ENCODE results near the gene URB2. TPM values are rescaled to one million over a fixed set of nuclear protein-coding genes. Genes with fewer than 3 reads are reported as not detected.
A peak's percentile ranks its signal among the peaks of the same experiment; 100 is the strongest.

Gene URB2
- total RNA-seq, 1 experiment from 2014 or later, result 11.1 TPM

DNA sequence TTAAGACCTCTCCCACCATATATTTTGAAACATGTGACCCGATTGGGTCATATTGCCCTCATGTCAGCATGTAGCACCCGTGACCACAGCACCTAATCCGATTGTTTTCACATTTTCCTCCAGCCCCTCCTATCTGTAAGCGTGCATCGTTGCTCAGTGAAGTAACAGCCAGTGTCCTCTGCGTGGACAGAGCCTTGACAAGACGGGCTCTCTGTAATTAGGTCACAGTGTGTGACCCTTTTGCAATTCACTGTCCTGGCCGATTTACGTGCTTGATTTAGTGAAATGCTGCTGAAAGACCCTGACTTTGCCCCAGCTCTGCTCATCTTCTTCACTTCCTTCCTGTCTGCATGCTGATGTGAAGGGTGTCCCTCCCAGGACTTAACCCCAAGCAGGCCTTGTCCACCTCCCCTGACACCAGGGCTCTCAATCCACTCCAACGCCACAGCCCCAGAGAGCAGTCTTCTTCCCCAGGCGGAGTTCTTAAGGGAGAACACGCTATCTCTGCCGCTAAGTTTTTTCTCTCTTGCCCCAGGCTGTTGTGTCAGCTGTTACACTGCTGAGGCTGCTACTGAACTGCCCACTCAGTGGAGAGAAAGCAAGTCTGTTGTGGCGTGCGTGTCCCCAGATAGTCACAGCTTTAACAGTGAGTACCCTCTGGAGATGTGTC lies 19.4 kb downstream of the URB2 start:
- no peak for DNase-seq (ENCODE audit: low read depth)

DNA sequence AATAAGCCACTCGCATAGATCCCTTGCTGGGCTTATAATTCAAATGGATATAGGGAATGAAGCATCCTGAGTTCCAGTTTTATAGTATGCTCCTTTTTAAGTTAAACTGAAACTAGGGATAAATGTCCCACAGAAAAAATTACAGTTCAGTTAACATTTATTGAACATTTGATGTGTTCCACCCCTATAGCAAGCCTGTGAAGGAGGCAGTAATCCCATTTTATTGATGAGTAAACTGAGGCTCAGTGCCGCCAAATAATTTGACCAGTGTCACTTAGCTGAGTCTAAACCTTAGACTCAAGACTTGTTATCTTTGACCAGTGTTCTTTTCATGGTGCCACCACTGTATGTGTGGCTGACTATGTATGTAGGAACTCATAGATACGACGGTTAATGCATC lies 22.4 kb downstream of the URB2 start:
- DNase-seq (ENCODE audit: low read depth), result no peak

DNA sequence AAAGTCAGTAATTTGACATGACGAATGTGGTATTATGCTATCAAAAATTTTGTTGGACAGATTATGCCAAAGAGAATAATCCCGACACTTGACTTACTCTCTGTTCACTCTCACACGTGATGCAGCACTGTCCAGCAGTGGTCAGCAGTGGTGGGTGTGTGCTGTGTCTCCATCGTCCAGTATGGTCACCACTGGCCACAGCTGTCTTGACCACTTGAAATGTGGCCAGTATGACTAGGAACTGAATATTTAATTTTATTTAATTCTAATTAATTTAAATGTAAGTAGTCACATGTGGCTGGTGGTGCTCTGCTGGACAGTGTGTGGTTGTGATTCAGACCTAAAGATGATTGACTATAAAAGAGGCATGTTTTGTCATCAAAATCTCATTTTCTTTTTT lies 24.0 kb downstream of the URB2 start:
- no peak for DNase-seq (ENCODE audit: low read depth)

DNA sequence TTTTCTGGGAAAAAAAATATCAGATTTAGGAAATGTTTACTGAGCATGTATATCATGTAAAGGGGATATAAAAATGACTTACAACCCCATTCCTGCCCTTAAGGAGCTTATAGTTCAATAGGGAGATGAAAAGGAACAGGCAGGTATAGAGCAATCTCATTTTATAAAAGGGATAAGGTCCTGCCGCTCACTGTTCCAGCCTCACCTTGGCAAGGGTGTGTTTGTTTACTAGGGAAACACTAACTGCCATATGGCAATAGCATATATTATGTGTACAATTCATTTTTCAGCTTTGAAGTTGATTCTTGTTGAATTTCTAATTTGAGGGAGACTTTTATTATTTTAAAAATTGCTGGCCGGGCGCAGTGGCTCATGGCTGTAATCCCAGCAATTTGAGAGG lies 25.5 kb downstream of the URB2 start:
- DNase-seq (ENCODE audit: low read depth), result no peak

DNA sequence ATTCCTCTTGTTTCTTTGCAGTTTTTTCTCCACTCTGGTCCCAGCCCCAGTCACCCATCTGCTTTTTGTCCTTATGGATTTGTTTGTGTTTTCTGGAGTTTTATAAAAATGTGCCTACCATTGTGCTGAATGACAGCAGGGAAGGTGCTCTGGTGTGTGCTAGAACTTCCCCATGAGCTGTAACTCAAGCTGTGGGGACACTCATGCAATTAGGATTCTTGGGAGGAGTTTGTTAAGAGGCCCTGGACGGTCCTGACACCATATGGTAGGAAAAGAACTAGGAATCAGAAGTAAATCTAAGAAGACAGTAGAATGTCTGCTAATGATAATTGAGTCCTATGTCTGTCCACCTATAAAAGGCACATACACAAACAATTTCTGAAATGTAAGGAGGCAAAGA lies 27.4 kb downstream of the URB2 start:
- no peak for DNase-seq (ENCODE audit: low read depth)

DNA sequence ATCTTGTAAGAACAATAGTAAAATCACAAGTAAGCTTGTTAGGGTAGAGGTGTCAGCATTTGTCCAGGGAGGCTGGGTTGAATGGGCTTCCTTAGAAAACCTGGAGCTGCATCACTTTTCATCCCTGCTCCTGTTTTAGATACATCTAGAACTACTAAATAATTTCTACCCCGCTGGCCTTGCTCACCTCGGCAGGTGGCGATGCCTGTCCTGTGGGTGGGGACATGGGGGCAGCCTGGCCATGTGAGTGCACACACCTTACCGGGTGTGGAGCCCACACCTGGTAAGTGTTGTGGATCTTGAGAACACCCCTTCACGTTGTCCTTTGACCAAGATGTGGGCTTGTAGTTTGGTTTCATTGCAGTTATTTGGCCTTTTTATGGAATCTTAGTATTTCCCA lies 29.7 kb downstream of the URB2 start:
- DNase-seq (ENCODE audit: low read depth), result no peak

DNA sequence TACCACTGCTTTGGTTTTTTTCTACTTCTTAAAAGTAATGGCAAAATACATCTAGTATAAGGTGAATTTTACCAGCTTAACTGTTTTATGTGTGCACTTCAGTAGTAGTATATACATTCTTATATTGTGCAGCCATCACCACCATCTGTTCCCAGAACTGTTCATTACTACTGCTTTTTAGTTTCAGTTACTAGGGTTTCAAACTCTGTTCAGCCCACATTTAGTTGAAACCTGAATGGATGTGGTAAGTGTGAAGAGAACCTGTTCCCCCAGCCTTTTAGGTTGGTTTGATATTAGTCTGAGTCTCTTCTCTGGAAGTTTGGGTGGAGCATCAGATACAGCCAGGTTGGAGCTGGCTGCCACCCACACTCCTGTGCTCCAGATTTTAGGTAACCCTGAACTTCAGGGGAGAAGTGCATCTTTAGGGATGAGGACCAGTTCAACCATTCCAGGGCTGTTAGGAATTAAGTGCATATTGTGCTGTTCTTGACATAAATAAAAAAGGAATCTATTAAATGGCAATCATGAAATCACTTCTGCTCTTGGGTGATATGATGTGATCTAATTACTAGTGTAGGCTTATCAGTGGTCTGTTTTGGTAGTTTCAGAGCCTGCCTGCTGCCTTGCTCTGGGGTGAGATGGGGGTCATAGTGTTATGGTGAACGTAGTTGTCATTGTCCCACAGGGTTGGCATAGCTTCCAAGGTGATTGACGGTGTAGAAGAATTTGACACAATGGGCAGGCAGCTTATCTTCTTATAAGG lies 32.1 kb downstream of the URB2 start:
- no peak for DNase-seq (ENCODE audit: low read depth)

DNA sequence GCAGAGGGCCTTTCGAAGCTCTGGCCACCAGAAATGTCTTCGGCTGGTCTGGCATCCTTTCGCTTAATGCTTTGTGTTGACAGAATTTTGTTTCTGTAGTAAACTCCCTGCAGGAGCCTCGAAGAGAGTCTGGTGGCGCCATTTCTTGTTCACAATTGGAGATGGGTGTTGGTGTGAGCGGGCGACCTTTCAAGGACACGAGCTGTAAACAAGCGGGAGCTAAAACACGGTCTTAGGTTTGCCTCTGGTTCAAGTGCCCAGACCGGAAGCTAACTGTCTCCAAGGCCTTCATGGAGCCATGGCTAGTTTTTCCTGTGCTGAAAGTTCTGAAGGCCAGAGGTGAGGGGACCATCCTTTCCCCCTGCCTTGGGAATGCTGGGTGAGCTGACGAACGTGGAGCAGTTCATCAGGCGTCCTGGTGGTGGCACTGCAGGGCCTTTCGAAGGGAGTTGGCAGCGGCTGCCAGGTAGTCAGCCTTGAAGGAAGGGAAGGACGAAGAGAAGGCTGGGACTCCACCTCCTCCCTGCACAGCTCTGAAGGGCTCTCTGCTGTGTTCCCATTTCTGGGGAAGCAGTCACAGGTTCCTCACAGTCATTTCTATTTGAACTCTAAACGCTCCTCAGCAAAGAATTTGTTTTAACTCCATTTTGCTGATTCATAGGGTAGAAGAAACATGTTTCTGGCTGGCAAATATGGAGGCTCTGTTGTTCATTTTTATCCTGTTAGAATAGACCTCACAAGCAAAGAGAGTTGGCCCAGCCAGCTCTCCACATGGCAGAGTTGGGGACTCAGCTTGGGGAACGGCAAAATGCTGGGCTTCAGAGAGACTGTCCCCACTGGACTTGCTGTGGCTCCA lies 35.2 kb downstream of the URB2 start:
- peak; percentile 54 for DNase-seq (ENCODE audit: low read depth)

DNA sequence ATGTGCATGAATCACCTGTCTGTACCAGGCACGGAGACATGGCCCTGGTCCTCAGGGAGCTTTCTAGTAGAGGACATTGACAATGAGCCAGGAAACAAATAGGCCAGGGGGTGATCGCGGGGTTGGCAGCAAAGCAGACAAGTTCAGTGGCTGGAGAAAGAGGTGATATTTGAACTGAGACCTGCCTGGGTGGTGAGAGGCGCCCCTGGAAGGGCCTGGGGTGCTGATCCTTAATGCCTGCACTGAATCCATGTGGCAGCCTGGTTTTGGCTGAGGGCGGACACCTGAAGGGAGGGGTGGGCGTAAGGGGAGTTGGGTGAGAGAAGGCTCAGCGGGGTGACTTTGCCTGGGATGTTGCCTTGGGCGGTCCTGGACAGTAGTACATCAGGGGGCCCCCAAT lies 35.9 kb downstream of the URB2 start:
- DNase-seq (ENCODE audit: low read depth), result no peak

DNA sequence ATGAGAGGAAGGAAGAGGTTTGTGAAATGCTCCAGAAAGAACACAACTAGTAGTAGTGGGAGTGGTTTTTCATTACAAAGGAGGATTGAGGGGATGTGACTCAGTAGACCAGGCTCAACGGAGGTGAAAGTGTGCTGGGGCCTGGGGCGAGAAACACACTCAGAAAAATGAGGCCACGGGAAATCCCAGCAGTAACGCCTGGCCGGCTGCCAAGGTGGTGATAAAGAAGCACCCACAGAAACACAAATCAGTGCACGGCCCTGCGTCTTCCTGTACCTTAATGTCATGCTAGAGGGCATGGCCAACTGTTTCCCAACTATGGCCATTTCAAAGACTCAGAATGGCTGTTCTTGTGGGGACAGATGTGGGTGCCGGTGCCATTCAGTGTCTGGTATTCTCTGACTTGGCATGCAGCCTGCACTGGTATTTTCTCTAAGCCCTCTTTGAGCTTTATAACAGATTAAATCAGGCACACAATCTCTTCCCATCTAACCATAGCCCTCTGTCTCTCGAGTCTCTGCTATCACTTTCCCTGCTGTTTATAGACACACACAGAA lies 38.2 kb downstream of the URB2 start:
- peak; percentile 91 for DNase-seq (ENCODE audit: low read depth)

DNA sequence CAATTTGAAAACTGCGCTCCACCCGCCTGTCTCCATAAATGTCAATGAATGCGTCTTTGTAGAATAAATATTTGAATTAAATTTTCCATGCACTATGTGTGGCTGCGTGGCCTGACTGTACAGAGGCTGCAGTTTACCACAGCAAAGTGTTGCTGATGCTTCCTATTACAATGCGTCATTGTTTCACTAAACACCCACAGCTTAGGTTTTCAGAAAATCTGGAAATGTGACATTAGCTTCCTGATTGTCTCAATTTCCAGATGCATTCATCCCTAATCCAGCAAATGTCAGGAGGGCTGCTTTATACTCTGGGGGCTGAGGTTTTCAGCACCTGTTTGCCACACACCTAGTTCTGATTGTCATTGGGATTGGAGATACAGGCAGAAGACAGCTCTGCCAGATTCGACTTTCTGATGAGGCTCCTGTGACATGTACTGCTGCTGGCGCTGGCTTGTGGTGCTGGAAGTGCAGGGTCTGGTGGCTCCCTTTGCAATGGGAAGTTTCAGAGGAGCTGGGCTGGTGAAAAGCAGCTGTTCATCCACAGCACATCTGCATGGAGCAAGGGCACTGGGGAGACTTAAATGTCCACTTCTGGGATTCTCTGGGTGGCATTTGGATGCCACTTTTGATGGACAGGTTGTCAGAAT lies 40.0 kb downstream of the URB2 start:
- DNase-seq (ENCODE audit: low read depth), result no peak

DNA sequence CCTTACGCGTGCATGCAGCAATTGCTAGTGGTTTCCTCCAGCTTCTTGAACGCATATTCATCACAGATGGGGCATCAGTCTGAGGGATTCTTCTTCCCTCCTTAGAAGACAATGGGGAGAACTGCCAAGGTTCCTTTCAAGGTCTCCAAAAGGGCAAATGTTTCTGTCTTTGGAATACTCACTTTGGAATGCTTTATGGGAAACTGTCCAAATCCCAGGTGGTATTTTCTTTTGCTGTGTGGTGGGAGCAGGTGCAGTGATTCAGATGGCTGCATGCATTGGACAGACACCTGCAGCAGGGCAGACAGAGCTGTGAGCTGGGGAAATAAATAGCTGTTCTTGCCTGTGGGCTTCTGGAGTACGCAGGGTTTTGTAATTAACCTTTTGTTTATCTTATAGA lies 40.5 kb downstream of the URB2 start:
- DNase-seq (ENCODE audit: low read depth), result no peak

DNA sequence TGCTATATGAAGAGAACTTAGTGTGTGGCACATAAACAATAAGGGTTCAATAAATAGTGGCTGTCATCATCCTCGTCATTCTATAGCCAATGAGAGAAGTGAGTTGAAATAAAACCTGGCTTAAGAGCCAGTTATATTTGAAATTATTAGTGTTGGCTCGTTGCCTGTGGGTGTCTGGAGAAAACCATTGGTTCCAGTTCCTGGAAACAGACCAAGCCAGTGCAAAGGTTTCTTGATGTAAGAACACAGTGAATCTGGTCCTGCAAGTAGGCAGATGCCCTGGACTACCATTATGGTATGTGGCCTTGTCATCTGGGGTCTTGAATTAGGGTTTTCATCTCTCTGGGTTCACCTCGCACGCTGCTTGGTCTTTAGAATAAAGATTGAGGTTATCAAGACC lies 43.3 kb downstream of the URB2 start:
- DNase-seq (ENCODE audit: low read depth), result no peak

DNA sequence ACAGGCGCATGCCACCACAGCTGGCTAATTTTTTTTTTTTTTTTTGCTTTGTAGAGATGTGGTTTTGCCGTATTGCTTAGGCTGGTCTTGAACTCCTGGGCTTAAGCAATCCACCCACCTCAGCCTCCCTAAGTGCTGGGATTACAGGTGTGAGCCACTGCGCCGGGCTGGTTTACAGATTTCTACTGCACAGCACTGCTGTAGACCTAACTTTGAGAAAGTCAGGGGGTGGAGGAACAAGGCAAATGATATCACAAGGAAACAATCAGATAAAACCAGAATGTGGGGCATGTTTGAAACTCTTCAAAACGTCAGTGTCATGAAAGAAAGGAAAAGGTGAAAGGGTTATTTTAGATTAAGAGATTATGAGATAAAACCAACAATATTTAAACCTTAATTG lies 45.3 kb downstream of the URB2 start:
- DNase-seq (ENCODE audit: low read depth), result no peak

DNA sequence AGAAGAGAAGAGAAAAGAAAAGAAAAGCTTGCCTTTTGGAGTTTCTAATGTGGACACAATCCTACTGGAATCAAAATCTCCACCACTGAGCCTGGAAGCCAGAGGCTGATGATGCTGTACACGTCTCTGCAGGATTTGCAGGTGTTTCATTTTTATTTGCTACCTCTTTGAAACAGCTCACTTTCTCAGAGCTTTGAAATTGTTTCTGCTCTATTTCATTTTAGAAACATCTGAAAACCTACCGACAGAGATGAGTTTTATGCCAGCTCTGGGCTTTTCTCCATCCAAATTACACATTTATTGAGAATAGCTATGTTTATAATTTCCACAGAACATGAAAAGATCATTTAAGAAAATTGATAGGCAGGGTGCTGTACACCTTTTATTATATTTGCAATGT lies 46.2 kb downstream of the URB2 start:
- no peak for DNase-seq (ENCODE audit: low read depth)

DNA sequence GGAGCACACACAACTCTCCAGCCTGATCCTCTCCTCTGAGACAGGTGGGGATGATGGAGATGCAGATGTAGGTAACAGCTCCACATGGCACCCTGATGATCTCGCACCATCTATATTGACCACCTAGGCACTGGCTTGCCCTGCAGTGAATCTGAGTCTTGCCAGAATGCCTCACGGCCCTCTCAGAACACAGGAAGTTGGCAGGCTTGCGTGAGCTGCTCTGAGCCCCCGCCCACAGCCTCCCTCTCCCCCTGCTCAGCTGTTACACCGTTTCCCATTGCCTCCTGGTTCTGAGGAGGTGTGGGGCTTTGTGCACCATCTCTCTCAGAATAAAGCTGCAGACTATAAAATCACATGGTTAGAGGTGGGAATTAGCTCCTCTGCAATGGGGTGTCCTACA lies 48.0 kb downstream of the URB2 start:
- DNase-seq (ENCODE audit: low read depth), result no peak

DNA sequence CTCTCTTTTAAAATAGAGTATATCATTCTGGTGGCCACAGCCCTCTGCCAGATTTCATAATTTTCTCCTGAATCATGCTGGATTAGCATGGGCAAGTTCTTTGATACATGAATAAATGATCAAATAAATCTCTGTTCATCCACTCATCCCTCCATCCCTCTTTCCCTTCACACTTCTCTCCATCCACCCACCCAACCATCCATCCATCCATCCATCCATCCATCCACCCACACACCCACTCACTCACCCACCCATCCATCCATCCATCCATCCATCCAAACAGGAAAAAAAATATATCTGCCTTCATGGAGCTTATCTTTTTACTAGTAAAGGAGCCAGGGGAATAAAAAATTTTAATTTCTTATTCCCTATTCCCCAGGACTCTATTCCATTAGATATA lies 49.3 kb downstream of the URB2 start:
- no peak for DNase-seq (ENCODE audit: low read depth)

DNA sequence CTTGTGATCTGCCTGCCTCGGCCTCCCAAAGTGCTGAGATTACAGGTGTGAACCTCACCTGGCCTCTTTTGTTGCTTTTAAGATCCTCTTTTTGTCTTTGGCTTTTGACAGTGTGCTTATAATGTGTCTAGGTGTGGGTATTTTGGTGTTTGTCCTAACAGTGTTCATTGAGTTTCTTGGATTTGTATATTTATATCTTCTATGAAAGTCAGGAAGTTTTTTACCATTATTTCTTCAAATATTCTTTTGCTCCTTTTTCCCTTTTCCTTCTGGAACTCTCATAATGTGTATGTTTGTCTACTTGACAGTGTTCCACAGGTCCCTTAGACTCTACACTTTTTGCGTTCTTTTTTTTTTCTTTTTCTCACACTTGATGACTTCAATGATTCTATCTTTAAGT lies 59.1 kb downstream of the URB2 start:
- DNase-seq (ENCODE audit: low read depth), result no peak

DNA sequence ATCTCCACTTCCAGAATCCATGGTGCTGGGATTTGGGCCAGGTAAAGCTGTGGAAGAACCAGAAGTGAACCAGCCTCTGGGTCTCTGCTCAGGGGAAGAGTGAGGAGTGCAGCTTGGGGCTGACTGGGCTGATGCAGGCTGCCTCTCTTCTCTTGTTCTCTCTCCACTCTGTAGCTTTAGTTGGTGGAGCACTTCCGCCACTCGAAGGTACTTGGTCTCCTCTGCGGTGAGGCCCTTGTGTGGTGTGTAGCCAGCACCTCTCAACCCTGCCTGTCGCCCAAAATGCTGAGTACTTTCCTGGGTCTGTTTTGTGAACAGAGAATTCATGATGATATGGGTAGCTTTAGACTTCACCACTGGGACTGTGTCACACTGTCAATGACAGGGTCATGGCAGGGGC lies 63.2 kb downstream of the URB2 start:
- no peak for DNase-seq (ENCODE audit: low read depth)

DNA sequence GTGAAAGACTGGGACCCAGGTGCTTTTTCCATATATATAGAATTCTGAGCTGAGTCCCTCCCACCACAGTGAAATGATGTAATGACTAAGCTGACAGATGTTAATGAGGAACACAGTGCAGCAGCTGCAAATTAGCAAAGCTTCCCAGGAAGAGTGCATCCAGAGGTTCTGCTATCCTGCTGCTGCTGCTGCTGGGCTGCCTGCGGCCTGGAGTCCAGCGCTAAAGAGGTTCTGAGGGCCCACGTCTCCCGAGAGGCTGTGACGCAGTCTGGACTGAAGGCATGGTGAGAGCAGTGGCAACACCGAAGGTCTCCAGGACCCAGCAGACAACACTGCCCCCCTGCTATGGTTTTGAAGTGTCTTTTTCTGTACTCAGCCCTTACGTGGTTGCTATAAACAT lies 63.9 kb downstream of the URB2 start:
- no peak for DNase-seq (ENCODE audit: low read depth)

DNA sequence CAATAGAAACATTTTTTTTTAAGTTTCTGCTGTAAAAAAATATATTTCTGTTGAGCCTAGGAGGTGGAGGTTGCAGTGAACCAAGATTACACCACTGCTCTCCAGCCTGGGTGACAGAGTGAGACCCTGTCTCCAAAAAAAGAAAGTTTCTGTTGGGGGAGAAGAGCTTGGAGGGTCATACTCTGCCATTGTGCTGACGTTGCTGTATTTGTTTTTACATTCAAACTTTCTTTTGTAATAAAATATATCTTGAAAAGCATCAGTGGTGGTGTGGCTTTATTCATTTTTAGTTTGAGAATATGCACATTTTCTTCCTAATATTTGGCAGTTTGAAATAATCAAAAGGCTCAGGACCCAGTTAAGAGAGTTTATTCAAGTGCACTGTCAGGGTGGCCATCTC lies 64.6 kb downstream of the URB2 start:
- no peak for DNase-seq (ENCODE audit: low read depth)

DNA sequence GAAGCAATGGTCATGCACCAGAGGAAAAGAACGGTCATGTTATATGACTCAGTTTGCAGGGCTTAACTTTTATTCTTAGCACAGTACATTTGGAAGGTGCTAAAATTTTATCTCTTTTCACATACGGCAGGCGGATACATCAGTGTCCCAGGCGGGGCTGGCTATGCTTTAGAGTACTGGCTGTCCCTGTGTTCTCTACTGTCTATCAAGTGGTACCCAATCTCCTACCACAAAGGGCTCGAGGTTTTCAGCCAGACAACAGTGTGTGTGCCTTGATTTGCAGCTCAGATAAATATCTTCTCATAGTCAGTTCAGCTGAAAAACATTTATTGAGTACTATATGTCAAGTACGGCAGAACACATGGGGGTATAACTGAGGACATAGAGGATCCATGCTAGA lies 65.3 kb downstream of the URB2 start:
- no peak for DNase-seq (ENCODE audit: low read depth)

Data from M059J (cell line).